CD4-positive, alpha-beta T cell (primary cell): ENCODE results near the gene DLG1. TPM values are rescaled to one million over a fixed set of nuclear protein-coding genes. Genes with fewer than 3 reads are reported as not detected.

Experiments
- ATAC-seq: fragments of 200-7000 bp; cut with Tn5 transposase; one replicate; pipeline ENCODE4 v1.10.0; 2022; ENCODE audit warnings: mild to moderate bottlenecking; ENCODE audit not compliant: poor library complexity
- CTCF ChIA-PET: fragments of 350-600 bp; sonication (Branson Sonifier 250); formaldehyde crosslinking; loops from one replicate; lab custom pipeline; 2021; ENCODE audit warnings: antibody characterized with exemption, inconsistent platforms; lab: Charles Lee
- POLR2A ChIA-PET: fragments of 350-600 bp; sonication (Branson Sonifier 250); formaldehyde crosslinking; loops from one replicate; lab custom pipeline; 2021; ENCODE audit warnings: antibody characterized with exemption, inconsistent platforms; lab: Charles Lee
- DNase-seq, 14 experiments: peaks; one replicate each; pipeline ENCODE4 v3.0.0-alpha.2; 2013 to 2020; ENCODE audit warnings: mixed read lengths in 2 of 14
- H3K27ac ChIP-seq, 2 donors: one replicate each; pipeline versions ENCODE4 v1.5.1 to v1.7.0; 2013; ENCODE audit warnings: low read length in 2 of 2, low read depth in 1 of 2, mild to moderate bottlenecking in 1 of 2
- H3K27me3 ChIP-seq, 2 experiments: 1 replicate in 1 of 2; 2 replicates in 1 of 2; pipeline versions ENCODE4 v1.6.1 to v1.7.0; 2013; ENCODE audit warnings: low read length in 2 of 2, control low read depth in 1 of 2, mild to moderate bottlenecking in 1 of 2, moderate library complexity in 1 of 2; ENCODE audit not compliant: insufficient read depth in 2 of 2, control insufficient read depth in 1 of 2
- H3K36me3 ChIP-seq: one replicate; pipeline ENCODE4 v1.6.1; 2013; ENCODE audit warnings: low read length, control low read depth; ENCODE audit not compliant: insufficient read depth
- H3K4me1 ChIP-seq: one replicate; pipeline ENCODE4 v1.6.1; 2013; ENCODE audit warnings: low read length, control low read depth; ENCODE audit not compliant: insufficient read depth
- H3K4me3 ChIP-seq: one replicate; pipeline ENCODE4 v1.5.1; 2013; ENCODE audit warnings: mild to moderate bottlenecking, low read length, moderate library complexity
- H3K9me3 ChIP-seq, 2 experiments: 1 replicate in 1 of 2; 2 replicates in 1 of 2; pipeline versions ENCODE4 v1.6.1 to v1.7.0; 2013; ENCODE audit warnings: low read length in 2 of 2, mild to moderate bottlenecking in 2 of 2, control low read depth in 1 of 2, moderate library complexity in 1 of 2; ENCODE audit not compliant: control insufficient read depth in 1 of 2, insufficient read depth in 1 of 2
- H3K27ac Mint-ChIP-seq: one replicate; pipeline ENCODE4 v1.8.0; 2020; ENCODE audit warnings: mixed read lengths
- H3K27me3 Mint-ChIP-seq: one replicate; pipeline ENCODE4 v1.8.0; 2021; ENCODE audit warnings: mixed read lengths
- H3K36me3 Mint-ChIP-seq: one replicate; pipeline ENCODE4 v1.8.0; 2021; ENCODE audit warnings: low read depth, mixed read lengths
- H3K4me1 Mint-ChIP-seq: one replicate; pipeline ENCODE4 v1.8.0; 2021; ENCODE audit warnings: low read depth, mixed read lengths
- H3K4me3 Mint-ChIP-seq: one replicate; pipeline ENCODE4 v1.8.0; 2020; ENCODE audit warnings: mild to moderate bottlenecking, mixed read lengths
- H3K9me3 Mint-ChIP-seq: one replicate; pipeline ENCODE4 v1.8.0; 2020; ENCODE audit warnings: mixed read lengths
- CTCF ChIP-seq: fragments of 200-600 bp; IDR thresholded peaks from one replicate; pipeline ENCODE4 v1.8.0; 2022; ENCODE audit warnings: antibody characterized with exemption, mild to moderate bottlenecking
- intact Hi-C, 2 experiments: fragments of 100-400 bp; cut with DNase I in 1 of 2; cut with micrococcal nuclease in 1 of 2; formaldehyde crosslinking; loops; one replicate each; pipeline versions ENCODE4 v1.15.1 to v1.9.0; 2023 to 2025; cut with DNase I, micrococcal nuclease
- total RNA-seq, 174 experiments: library from RNA in 2 of 174; stranded (reverse) in 2 of 174; gene quantifications; one replicate each; pipeline ENCODE4 v1.2.3 and lab custom pipeline; 2021 to 2026

The DLG1 gene
- total RNA-seq, 2 experiments from 2014 or later: 86.8 to 91.8 TPM

- POLR2A ChIA-PET: no interaction called here
- no peaks in the 10 kb centered on the region for H3K27me3 Mint-ChIP-seq
- no peaks in the 10 kb centered on the region for H3K27me3 ChIP-seq
- H3K9me3 ChIP-seq: no peaks in the 10 kb centered on the region
- peaks cover 9% of the 10 kb centered on the region for H3K4me1 ChIP-seq
- intact Hi-C loops: no loop called here
- DNase-seq (no peak), ATAC-seq (no peak)
- CTCF ChIA-PET: no interaction called here
- H3K36me3 ChIP-seq: no peaks in the 10 kb centered on the region
- H3K4me3 ChIP-seq: no peak overlapping the region
- no peak overlapping the region for H3K27ac ChIP-seq
- H3K4me3 Mint-ChIP-seq: no peak overlapping the region
- no peak for TF ChIP-seq CTCF
- H3K36me3 Mint-ChIP-seq: no peaks in the 10 kb centered on the region
- no peaks in the 10 kb centered on the region for H3K4me1 Mint-ChIP-seq
- H3K9me3 Mint-ChIP-seq: no peaks in the 10 kb centered on the region
- no peak overlapping the region for H3K27ac Mint-ChIP-seq
These were observed 276.5 kb downstream of the DLG1 start for GRCh38 chr3:197021729-197022404.

DNA sequence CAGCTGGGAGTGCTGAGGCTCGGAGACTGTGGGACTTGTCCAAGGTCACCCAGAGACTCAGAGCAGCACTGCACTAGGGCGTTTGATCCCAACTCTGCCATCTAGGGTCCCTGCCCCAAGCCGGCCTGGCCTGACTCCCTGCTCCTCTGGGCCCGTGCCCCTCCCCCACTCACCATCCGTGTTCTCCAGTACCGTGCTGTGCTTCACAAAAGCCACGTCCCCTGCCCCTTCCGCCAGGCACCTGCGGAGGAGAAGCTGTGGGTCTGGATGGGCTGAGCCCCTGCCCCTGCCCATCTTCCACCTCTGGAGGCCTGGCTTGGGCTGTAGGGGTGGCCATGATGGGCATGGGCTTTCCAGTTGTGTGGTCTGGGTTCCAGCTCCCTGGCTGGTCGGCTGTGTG is 277.2 kb downstream of the DLG1 start:
- ChIA-PET CTCF (no interaction called here), POLR2A (no interaction called here)
- DNase-seq (peak in 1 of 14 experiments; percentile 9), ATAC-seq (no peak)
- no peak for TF ChIP-seq CTCF
- no peak overlapping the region for H3K27ac ChIP-seq
- no peaks in the 10 kb centered on the region for H3K36me3 Mint-ChIP-seq
- no peaks in the 10 kb centered on the region for H3K36me3 ChIP-seq
- H3K27ac Mint-ChIP-seq: no peak overlapping the region
- peaks cover 9% of the 10 kb centered on the region for H3K4me1 ChIP-seq
- no peaks in the 10 kb centered on the region for H3K27me3 Mint-ChIP-seq
- H3K27me3 ChIP-seq: no peaks in the 10 kb centered on the region
- H3K9me3 ChIP-seq: no peaks in the 10 kb centered on the region
- no peaks in the 10 kb centered on the region for H3K9me3 Mint-ChIP-seq
- intact Hi-C loops: no loop called here
- no peaks in the 10 kb centered on the region for H3K4me1 Mint-ChIP-seq
- H3K4me3 ChIP-seq: no peak overlapping the region
- H3K4me3 Mint-ChIP-seq: no peak overlapping the region

- Mint-ChIP-seq H3K9me3 (no peaks in the 10 kb centered on the region), H3K4me3 (no peak overlapping the region), H3K36me3 (no peaks in the 10 kb centered on the region), H3K4me1 (no peaks in the 10 kb centered on the region), H3K27me3 (no peaks in the 10 kb centered on the region), H3K27ac (no peak overlapping the region)
- no peak for TF ChIP-seq CTCF
- intact Hi-C loops: no loop called here
- Histone ChIP-seq H3K27me3 (no peaks in the 10 kb centered on the region), H3K4me3 (no peak overlapping the region), H3K36me3 (no peaks in the 10 kb centered on the region), H3K4me1 (peaks cover 9% of the 10 kb centered on the region), H3K27ac (no peak overlapping the region), H3K9me3 (peaks cover 0 to 5% of the 10 kb centered on the region in 2 experiments)
- ChIA-PET POLR2A (no interaction called here), CTCF (no interaction called here)
- ATAC-seq (no peak), DNase-seq (no peak)
These were observed 278.9 kb downstream of the DLG1 start for GRCh38 chr3:197019535-197019934.
